T1000 (cell line): ENCODE measurements around the gene NTF3.

Experiments
- DNase-seq: peaks from one replicate; lab custom pipeline; 2025; ENCODE audit warnings: mixed read lengths; lab: John Stamatoyannopoulos, UW

The NTF3 gene

DNA sequence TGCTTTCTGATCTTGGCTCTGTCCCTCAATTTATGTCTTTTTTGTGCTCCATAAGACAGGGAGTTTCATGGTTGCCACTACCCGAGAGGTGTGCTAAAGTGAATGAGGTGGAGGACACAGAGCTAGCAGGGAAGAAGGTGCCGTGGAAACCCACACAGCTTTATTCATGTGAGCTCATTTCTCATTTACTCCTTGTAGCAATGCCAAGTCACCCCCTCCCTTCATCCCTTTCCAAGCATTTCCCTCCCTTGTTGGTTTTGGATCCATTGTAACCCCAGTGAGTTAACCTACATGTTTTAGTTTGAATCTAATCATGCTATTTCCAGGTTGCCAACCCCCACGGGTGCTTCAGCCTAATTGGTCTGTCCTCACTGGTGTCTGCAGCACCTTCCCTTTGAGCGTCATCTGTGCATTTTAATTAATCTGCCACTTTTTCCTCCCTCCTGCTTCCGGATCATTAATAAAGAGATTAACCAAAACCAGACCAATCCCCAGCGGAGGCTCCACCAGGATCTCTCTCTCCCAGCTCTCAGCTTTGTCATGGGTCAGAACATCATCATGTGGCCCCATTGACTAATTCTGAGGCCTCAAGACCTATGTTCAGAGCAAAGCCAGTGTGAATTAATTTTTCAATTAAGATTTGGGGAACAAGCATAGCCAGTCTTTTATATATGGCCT, 56.2 kb downstream of the NTF3 start:
- no peak for DNase-seq

DNA sequence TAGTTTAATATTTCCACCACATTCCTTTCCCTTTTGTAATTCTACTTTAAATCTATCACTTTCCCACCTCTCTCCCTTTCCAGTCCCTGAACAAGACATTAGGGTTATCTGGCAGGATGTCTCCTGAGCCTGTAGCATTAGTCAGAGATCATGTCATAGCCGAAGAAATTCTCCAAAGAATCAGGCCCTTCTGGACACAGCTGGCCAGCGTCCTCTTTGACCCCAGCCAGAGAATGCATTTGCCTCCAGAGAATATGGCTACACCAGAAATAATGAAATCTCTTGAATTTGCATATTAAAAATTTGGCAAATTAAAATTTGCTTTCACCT, 56.7 kb downstream of the NTF3 start:
- DNase-seq: no peak

DNA sequence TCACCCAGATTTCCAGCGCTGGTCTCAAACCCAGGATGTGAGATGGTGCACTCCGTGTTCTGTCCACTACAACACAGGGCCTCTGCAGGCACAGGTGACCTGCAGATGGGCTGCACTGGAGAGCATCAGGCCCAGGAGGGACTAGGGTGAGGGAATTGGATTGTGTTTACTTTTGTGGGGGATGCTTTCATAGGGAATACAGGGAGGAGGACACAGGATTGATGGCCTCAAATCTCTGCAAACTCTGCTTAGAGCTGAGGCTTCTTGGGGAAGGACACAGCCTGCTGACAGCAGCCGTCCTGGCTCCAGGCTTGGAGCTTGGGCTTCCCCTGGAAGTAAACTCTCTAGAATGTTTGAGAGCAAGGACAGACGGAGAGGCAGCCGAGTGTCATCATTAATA, 57.1 kb downstream of the NTF3 start:
- DNase-seq: no peak

DNA sequence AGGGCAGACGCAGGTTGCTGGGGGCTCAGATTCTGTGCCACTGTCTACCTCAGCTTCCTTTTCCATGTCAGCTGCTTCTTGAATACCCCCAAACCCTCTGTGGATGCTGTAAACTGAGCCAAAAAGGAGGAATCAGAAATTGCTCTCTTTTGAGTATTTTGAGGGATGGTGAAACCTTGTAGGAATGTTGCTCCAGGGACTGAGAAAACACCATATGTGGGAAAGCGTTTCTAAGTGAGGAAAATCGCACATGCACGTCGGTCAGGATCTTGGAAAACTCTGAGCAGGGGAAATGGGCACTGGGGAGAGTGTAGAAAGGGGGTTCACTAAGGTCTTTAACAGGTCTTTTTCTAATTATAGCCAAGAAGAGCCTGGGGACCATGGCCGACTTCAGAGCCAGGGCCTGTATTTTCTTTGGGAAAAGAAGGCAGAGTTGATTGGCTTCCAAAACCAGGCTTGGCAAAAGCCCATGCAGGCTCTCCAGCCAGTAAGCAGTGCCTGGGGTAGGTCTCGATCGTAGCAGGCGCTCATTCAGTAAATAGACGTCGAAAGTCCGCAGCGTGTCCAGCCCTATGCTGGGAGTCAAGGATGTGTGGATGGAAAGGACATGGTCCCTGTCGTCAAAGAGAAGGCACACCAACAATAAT, 58.0 kb downstream of the NTF3 start:
- DNase-seq: no peak

DNA sequence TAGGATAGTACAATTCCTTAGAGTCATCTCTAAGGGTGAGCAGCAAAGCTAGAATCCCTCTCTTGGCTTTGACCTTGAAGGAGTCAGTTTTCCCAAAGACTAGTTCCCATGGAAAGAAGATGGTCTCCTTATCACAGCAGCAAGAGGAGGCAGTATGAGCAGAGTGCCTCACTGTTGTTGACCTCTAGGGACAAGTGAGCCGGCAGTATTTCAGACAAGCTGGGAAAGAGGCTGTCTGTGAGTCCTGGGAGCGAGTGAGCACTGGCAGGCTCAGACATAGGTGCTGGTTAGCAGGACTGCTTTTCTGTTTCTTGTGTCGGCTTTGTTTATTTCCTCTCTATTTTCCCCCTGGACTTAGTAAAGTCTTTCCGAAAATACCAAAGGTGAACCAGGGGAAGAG, 60.7 kb downstream of the NTF3 start:
- no peak for DNase-seq

DNA sequence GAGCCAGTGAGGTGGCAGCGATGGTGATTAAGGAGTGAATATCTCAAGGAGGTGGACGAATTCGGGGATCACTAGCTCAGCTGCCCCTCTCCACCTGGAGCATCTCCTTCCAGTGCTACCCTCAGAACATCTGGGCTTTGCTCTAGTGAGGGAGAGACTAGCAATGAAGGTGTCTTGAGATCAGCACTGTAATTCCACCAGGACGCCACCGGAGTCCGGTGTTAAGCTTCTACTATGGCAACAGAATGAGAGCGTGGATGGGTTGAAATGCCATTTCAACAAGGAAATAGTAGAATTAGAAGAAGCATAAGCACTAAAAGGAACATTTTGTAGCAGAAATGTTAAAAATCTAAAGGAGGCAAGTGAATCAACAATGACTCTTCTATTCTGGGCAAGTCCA, 61.1 kb downstream of the NTF3 start:
- no peak for DNase-seq

DNA sequence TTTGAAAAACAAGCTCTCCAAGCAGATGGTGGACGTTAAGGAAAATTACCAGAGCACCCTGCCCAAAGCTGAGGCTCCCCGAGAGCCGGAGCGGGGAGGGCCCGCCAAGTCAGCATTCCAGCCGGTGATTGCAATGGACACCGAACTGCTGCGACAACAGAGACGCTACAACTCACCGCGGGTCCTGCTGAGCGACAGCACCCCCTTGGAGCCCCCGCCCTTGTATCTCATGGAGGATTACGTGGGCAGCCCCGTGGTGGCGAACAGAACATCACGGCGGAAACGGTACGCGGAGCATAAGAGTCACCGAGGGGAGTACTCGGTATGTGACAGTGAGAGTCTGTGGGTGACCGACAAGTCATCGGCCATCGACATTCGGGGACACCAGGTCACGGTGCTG, 62.4 kb downstream of the NTF3 start:
- no peak for DNase-seq

DNA sequence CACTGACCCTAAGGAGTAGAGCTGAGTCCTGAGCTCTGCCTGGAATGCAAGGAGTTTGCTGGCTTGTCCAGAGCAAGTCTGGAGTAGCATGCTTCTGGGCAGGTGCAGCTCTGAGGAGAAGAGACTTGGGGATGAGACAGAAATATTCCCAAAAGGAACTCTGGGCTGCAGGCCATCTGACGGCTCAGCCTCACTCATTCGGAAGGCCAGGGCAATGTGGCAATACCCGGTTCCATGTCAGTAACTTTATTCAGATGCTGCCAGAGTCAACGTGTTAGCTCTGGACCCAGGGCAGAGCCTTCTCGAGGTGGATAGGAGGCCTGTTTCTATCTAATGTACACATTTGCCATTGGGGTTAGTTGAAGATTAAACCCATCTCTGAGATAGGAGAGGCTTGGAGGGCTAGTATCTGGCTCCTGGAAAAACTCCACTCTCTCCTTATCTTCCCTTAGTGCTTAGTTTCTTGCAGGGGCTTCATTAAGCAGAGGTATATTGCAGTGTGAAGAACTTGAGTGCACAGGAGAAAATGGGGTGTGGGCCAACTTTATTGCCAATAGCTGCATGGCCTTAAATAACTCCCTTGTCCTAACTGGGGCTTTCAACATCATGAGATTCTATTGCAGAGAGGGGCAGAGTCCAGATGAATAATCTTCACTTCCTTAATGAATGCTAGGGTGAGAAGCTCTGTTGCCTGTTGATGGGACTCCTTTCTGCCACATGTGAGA, 65.6 kb downstream of the NTF3 start:
- DNase-seq: no peak

DNA sequence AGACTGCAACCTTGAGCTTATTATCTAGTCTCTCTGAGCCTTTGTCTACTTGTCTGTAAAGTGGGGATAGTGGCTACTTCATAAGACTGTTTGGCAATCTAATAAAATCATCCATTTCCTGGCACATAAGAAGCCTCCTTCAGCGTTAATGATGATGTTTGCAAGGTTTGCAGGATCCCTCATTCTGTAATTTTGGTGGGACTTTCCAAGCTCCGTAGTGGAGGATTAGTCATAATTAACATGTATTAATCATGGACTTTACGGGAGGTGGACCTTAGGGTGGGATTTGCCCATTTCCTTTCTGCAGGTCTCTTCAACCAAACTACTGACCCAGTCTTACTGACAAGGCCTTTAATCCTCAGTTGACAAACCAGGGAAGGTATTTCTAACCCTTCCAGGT, 66.2 kb downstream of the NTF3 start:
- no peak for DNase-seq

DNA sequence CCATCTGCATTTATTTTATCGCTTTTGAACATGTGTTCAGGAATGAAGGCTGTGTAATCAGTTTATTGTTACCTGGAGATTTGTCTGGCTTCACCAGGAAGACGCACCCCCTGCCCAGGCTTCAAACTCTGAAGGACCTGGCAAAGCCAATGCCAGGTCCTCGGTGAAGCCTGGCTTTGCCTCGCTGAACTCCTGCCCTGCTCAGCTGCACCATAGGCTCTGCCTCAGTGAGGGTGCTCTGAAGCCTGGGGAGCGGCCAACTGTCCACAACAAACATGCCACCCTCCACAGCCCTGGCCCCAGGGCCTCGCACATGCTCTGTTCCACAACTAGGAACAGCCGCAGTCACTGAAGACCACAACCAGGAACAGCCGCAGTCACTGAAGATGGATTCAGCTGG, 66.9 kb downstream of the NTF3 start:
- no peak for DNase-seq

DNA sequence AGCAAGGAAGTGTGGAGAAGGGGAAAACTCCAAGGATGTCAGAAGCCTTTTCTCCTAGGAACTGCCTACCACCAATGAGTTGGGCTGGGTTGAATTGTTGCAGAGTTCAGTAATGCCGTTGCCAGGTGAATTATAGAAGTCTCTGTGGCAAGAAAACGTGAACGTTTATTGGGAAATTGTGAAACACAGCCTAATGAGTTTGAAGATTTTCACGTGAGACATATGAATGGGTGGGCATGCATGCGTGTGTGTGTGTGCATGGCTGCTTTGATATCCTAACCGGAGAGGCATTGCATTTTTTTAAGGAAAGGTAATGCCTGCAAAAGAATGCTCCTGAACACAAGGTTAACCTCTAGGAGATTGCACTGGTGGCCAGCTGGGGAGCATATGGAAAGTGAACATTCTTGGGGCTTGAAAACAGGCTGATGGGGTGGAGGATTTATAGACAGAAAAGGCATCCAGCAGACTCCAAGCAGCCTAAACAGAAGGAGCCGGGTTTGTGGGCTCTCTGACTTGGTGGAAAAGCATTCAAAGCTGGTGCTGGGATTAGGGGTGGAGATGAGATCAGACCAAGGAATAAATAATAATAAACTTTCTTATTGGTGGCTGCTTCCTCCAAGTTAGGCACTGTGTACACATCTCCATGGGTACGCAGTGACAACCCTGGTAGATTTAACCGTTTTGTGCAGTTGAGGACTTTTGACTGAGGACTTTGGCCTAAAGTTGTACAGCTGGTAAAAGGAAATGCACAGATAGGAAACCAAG, 67.8 kb downstream of the NTF3 start:
- no peak for DNase-seq

DNA sequence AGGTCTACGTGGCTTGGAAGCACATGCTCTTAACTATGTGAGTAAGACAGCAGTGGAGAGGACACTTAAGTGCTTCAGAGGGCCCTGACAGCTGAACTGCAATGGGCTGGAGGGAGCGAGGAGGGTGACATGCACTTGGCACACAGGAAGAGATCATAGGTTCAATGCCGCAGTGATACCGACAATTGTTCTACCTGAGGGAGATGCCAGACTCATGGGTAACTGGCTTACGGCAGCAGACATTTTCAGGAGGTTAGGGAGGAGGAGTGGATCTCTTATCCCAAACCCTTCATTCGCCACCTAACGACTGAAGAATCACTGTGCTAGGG, 68.4 kb downstream of the NTF3 start:
- DNase-seq: no peak

DNA sequence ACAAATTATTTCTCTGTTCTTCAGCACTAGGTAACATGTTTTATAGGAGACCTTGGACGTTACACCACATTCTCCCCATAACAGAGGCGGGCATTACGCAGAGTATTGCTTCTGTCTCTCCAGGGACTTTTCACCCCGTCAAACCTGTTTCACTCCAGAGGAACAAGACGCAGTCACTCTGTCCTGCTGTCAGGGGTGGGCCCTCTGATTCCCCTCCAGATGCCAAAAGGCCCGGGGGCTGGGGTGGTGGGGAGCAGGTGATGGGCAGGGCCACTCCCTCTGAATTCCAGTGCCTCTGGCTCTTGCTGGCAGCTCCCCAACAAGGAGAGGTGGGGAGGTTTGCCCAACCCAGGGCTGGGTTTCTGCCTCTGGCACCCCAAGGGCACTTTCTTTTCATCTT, 71.9 kb downstream of the NTF3 start:
- no peak for DNase-seq

DNA sequence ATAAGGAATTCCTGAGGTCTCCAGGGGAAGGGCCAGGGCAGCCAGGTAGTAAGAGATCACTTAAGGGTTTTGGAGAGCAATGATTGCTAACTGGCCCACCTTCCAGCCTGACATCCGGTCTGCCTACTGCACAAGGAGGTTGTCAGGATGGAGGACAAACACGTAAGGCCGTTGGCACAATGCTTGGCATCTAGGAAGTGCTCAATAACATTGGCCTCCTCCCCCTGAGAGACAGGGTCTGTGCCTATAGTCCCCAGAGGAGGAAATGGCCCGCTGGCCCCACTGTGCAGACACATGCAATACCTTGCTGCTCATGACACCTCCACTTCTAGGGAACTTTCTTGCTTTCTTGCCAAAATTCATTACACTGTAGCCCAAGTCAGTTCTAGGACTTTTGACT, 73.2 kb downstream of the NTF3 start:
- no peak for DNase-seq

DNA sequence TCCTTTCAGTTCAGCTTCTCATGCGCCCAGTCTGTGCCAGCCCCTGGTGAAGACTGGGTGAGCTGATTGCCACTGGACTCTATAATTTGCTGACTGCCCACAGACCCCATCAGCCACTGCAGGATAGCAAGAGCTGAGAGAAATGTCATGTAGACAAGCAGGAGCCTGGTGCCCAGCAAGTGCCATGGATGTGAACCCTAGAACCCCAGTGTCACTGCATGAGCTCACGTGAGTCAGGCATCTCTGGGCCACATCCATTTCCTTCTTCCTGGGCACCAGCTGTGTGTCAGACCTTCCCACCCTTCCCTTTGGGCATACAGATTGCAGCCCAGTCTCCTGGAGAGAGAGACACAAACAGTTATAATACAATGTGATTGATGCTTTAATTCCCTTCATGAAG, 73.8 kb downstream of the NTF3 start:
- DNase-seq: no peak

DNA sequence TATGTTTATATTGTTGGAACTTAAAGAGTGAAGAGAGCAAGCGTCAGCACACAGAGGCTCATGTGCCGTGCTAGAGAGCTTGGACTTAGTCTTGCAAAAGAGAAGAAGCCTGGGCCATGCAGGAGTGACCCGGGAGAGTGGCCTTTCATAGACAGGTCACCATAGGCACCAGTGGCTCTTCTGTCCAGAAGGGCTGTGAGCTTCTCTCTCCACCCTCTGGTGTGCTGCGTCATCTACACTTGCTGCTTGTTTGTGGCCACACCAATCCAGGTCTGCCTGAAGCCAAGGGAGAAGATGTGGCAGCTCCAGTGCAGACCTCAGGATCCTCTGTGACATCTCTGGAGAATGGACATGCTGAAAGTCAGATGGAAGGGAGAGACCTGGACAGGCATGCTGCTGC, 74.4 kb downstream of the NTF3 start:
- no peak for DNase-seq

DNA sequence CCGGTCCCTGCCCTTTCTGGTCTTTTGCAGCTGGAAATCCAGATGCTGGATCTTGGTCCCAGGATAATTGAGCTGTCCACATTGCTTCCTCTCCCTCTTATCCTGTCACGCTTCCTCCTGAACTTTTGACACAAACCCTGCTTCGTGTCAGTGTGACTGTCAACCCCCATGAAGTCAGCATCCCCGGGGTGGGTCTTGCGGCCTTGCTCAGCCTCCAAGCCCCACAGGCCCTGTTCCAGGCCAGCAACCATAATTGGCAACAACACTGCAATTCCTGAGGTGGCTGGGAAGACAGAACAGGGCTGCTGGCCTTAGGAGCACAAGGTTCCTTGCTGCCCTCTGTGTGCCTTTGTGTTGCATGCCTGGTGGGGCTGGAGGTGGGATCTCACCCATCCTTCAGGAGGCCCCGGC, 74.9 kb downstream of the NTF3 start:
- no peak for DNase-seq

DNA sequence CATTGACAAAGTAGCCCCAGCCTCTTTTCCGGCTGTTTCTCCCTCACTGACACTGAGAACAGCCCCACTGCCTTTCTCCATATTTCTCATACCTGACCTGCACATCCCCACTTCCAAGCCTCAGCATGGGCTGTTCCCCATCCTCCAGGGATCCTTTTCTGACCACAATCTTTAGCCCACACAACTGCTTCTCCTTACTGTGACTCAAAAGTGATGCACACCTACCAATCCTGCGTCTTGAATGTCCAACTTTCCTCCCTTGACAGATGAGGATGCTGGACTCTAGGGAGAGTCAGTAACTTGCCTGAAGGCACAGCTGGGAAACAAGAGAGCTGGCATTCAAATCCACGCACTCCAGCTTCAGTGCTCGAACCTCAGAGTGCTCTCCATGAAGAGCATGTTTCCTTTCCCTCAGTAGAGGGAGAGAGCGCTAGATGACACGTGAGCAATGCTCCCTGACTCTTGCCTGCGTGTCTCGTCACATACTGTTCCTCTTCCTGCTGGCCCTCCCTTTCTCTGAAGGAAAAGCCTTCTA, 75.6 kb downstream of the NTF3 start:
- no peak for DNase-seq

DNA sequence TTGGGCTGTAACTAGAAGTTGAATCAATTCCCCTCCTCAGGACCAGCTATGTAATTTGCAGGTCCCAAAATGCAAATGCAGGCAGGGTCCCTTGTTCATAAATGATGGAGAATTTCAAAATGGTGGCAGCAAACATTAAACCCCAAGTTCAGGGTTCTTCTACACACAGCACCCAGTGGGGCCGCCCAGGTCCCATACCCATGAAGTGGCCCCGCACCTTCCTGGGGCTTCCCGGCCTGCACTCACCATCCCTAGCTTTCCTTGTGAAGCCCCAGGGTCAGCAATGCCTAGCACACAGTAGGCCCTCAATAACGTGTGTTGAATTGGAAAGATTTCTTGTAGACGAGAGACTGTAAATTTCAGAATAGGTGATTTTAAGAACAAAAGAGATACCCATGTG, 76.0 kb downstream of the NTF3 start:
- DNase-seq: no peak

DNA sequence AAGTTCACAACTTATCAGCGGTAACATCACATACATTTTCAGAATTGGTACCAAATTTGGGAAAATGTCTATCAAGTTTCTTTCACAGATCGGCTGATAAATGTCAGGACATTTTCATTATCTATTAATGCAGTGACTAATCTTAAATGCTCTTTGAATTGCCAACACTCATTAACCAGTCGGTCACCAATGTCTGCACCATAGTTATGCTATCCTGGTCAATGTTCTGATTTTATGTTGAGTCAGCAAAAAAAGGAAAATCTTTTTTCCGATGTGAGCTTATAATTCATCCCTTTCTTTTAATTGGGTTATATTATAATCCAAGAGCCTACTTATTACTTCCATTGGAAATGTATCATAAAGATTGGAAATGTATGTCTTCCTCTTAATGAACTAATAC, 77.2 kb downstream of the NTF3 start:
- DNase-seq: no peak

DNA sequence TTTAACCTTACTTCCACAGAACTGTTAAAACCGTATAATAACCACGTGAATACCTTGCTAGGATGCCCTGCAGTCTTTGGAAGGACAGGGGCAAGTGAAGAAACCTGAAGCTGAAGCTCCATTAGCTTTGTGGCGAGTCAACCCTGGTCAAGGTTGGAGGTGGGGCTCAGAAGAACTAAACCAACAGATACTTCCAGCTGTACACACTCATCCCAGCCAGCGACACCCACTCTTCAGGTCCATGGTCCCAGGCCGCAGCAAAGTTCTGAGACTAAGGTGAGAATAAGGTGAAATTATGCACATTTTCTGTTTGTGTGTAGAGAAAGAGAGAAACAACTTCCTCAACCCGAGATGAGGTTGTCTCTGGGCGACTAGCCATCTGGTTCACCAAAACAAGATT, 77.6 kb downstream of the NTF3 start:
- DNase-seq: no peak

DNA sequence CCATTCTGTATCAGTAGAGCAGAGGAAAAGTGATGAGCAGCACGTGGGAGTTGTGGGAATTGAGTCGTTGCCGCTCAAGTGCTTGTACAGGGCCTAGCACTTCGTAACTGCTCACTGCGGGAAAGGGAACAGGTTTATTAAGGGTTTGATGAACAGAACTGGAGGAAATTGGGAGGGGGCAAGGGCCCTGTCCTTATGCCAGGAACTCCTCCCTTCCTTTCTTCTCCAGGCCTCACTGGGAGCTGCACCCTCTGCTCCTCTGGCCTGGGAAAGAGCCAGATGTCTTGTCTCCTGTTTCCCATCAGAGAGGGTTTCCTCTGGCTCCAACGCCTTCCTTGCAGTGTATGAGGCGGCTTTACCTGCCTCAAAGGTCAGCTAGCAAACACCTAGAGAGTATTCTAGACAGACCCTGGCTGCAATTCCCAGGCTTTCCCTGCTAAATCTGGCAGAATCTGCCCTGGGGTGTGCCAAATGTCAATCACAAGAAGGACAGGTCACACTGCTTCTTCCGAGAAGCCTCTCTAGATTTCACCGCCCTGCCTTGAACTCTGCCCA, 78.4 kb downstream of the NTF3 start:
- DNase-seq: no peak

DNA sequence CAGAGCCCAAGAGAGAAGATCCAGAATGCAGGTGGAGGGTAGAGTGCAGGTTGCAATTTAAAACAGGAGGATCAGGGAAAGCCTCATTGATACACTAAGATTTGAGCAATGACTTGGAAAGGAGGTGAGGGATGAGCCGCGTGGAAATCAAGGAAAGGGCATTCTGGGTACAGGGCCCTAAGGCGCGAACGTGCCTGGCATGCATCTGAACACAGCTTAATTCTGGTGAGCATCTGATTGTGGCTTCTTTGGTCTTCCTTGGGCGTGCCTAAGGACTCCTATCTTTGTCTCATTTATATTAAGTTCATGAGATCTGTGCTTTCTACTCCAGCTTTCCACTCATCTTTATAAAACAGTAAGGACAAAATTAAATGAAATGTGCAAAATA, 79.3 kb downstream of the NTF3 start:
- no peak for DNase-seq
